ENCODE results near the gene TYW1B. TPM values are rescaled to one million over a fixed set of nuclear protein-coding genes. Genes with fewer than 3 reads are reported as not detected.
A peak's percentile ranks its signal among the peaks of the same experiment; 100 is the strongest.
"Not testable (repeated sequence)": the region's sequence is repeated elsewhere in the genome, so short reads cannot be mapped to it uniquely, and the experiment has no call there.

Gene TYW1B
- total RNA-seq, 1 experiment from 2014 or later = 3.0 TPM

GRCh38 chr7:72640740-72641139 lies 187.3 kb downstream of the TYW1B start:
- intact Hi-C loops (cut with micrococcal nuclease; ENCODE audit: unreplicated experiment); H3F3A ChIP-seq (ENCODE audit: insufficient read depth, low read depth); POLR2A ChIA-PET (ENCODE audit: unreplicated experiment); H3K27ac ChIP-seq; H2AFZ ChIP-seq; H3K9me3 ChIP-seq (ENCODE audit: insufficient read depth, low read depth); BruUV-seq (replicated peaks); H3K79me2 ChIP-seq (ENCODE audit: low read depth); CTCF ChIA-PET; H3K4me3 ChIP-seq; H3K4me2 ChIP-seq; H4K20me1 ChIP-seq (ENCODE audit: insufficient read depth); H3K4me1 ChIP-seq (replicated peaks; ENCODE audit: insufficient read depth); H3K27me3 ChIP-seq (ENCODE audit: insufficient read depth, low read depth); H3K36me3 ChIP-seq (ENCODE audit: low read depth); DNase-seq; H3K9me2 ChIP-seq (ENCODE audit: insufficient read depth): not testable (repeated sequence)

- H3K36me3 ChIP-seq (ENCODE audit: low read depth); intact Hi-C loops (cut with micrococcal nuclease; ENCODE audit: unreplicated experiment); BruUV-seq (replicated peaks): not testable (repeated sequence)
Measured at GRCh38 chr7:72635273-72635908, 192.6 kb downstream of the TYW1B start.

DNA sequence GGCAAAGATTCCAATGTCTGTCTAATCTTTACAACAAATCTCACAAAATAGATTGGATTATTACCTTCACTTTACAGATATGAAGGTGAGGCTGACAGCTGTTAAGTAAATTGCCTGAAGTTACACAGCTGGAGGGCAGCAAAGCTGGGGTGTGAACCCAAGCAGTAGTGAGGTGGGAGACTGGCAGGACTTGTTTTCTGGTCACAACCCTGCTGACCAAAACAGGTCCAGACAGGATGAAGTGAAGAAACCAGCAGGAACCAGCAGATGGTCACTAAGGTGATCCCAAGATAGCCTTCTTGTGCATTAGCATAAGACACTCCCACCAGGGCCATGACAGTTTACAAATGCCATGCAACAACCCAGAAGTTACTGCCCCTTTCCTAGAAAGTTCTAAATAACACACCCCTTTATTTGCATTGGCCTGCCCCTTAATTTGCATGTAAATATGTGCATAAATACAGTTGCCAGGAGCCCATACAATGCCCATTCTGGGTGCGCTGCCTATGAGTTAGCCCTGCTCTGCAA lies 195.2 kb downstream of the TYW1B start:
- H3K36me3 ChIP-seq (ENCODE audit: low read depth); POLR2A ChIA-PET (ENCODE audit: unreplicated experiment); H4K20me1 ChIP-seq (ENCODE audit: insufficient read depth); H3K9me3 ChIP-seq (ENCODE audit: insufficient read depth, low read depth); H3F3A ChIP-seq (ENCODE audit: insufficient read depth, low read depth); H3K9me2 ChIP-seq (ENCODE audit: insufficient read depth); CTCF ChIA-PET; BruUV-seq (replicated peaks); H3K4me1 ChIP-seq (replicated peaks; ENCODE audit: insufficient read depth); intact Hi-C loops (cut with micrococcal nuclease; ENCODE audit: unreplicated experiment); H2AFZ ChIP-seq; H3K27me3 ChIP-seq (ENCODE audit: insufficient read depth, low read depth); H3K4me3 ChIP-seq; H3K27ac ChIP-seq; H3K79me2 ChIP-seq (ENCODE audit: low read depth); H3K4me2 ChIP-seq: not testable (repeated sequence)
- DNase-seq = peak; percentile 9 to 34

More at GRCh38 chr7:72635273-72635908, 192.6 kb downstream of the TYW1B start:
- H3K4me1 ChIP-seq (replicated peaks; ENCODE audit: insufficient read depth); H2AFZ ChIP-seq; H3K4me2 ChIP-seq; H3K27me3 ChIP-seq (ENCODE audit: insufficient read depth, low read depth); POLR2A ChIA-PET (ENCODE audit: unreplicated experiment); H3K4me3 ChIP-seq; H4K20me1 ChIP-seq (ENCODE audit: insufficient read depth); DNase-seq; H3K27ac ChIP-seq; H3K9me3 ChIP-seq (ENCODE audit: insufficient read depth, low read depth); CTCF ChIA-PET; H3F3A ChIP-seq (ENCODE audit: insufficient read depth, low read depth); H3K9me2 ChIP-seq (ENCODE audit: insufficient read depth); H3K79me2 ChIP-seq (ENCODE audit: low read depth): not testable (repeated sequence)
- TF ChIP-seq CTCF (conservative IDR thresholded peaks at IDR 0.05) = peak; percentile 45

GRCh38 chr7:72628375-72628774 lies 199.6 kb downstream of the TYW1B start:
- DNase-seq; H3K4me3 ChIP-seq; H3K4me2 ChIP-seq; H3K9me3 ChIP-seq (ENCODE audit: insufficient read depth, low read depth); H3F3A ChIP-seq (ENCODE audit: insufficient read depth, low read depth); H3K4me1 ChIP-seq (replicated peaks; ENCODE audit: insufficient read depth); H2AFZ ChIP-seq; H4K20me1 ChIP-seq (ENCODE audit: insufficient read depth); H3K27me3 ChIP-seq (ENCODE audit: insufficient read depth, low read depth); H3K27ac ChIP-seq; H3K9me2 ChIP-seq (ENCODE audit: insufficient read depth); BruUV-seq (replicated peaks); H3K36me3 ChIP-seq (ENCODE audit: low read depth); CTCF ChIA-PET; POLR2A ChIA-PET (ENCODE audit: unreplicated experiment); H3K79me2 ChIP-seq (ENCODE audit: low read depth); intact Hi-C loops (cut with micrococcal nuclease; ENCODE audit: unreplicated experiment): not testable (repeated sequence)

GRCh38 chr7:72626428-72627011 lies 201.5 kb downstream of the TYW1B start:
- H3K27ac ChIP-seq; DNase-seq; H3K9me2 ChIP-seq (ENCODE audit: insufficient read depth); H3K4me2 ChIP-seq; H3K4me3 ChIP-seq; BruUV-seq (replicated peaks); POLR2A ChIA-PET (ENCODE audit: unreplicated experiment); H3K4me1 ChIP-seq (replicated peaks; ENCODE audit: insufficient read depth); H3K27me3 ChIP-seq (ENCODE audit: insufficient read depth, low read depth); intact Hi-C loops (cut with micrococcal nuclease; ENCODE audit: unreplicated experiment); H3F3A ChIP-seq (ENCODE audit: insufficient read depth, low read depth); H3K36me3 ChIP-seq (ENCODE audit: low read depth); H3K9me3 ChIP-seq (ENCODE audit: insufficient read depth, low read depth); CTCF ChIA-PET; H3K79me2 ChIP-seq (ENCODE audit: low read depth); H4K20me1 ChIP-seq (ENCODE audit: insufficient read depth); H2AFZ ChIP-seq: not testable (repeated sequence)

DNA sequence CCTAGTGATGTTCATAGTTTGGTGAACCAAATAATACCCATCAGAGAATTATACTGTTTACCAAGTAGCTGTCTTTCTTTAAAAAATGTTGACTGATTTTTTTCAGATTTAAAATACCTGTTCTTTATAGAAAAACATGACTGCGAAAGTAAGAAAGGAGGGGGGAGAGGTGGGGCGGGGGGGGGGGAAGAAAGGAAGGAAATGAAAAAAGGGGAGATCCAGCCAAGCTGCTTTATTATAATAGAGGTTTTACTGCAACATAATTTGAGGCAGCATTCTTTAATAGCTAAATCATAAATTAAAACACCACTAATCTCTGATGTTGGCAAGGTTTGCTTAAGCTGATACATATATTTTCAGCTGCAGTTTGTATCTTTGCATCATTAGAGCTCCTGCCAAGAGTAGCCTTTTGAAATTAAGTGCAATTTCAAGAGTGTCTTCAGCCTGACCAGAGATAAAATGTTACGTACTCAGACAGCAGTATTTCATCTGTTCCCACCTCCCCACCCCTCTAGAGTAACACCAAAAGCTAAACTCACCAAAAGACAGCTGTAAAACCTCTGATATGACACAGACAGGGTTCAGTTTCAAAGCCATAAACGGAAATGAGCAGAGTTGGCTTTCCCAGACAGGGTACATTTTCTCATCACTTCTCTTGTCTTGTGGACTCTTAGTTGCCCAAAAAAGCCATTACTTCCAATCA lies 202.1 kb downstream of the TYW1B start:
- POLR2A ChIA-PET (ENCODE audit: unreplicated experiment); H3K9me2 ChIP-seq (ENCODE audit: insufficient read depth): not testable (repeated sequence)

More for the DNA sequence above, 202.1 kb downstream of the TYW1B start:
- BruUV-seq (replicated peaks); H2AFZ ChIP-seq; H3K4me2 ChIP-seq; intact Hi-C loops (cut with micrococcal nuclease; ENCODE audit: unreplicated experiment); DNase-seq; H3K27ac ChIP-seq; H3K36me3 ChIP-seq (ENCODE audit: low read depth); H3F3A ChIP-seq (ENCODE audit: insufficient read depth, low read depth); H3K27me3 ChIP-seq (ENCODE audit: insufficient read depth, low read depth); H4K20me1 ChIP-seq (ENCODE audit: insufficient read depth); H3K4me1 ChIP-seq (replicated peaks; ENCODE audit: insufficient read depth); H3K79me2 ChIP-seq (ENCODE audit: low read depth); H3K9me3 ChIP-seq (ENCODE audit: insufficient read depth, low read depth); H3K4me3 ChIP-seq; CTCF ChIA-PET: not testable (repeated sequence)
